Activated CD8-positive, alpha-beta memory T cell treated with anti-CD3 and anti-CD28 coated beads, Interleukin-2, amount 50 U/mL, for 48 hours (primary cell): ENCODE measurements around the gene MTMR12.

ENCODE experiments used
- DNase-seq: peaks from one replicate; pipeline ENCODE4 v3.0.0-alpha.2; 2020

The MTMR12 gene

DNA sequence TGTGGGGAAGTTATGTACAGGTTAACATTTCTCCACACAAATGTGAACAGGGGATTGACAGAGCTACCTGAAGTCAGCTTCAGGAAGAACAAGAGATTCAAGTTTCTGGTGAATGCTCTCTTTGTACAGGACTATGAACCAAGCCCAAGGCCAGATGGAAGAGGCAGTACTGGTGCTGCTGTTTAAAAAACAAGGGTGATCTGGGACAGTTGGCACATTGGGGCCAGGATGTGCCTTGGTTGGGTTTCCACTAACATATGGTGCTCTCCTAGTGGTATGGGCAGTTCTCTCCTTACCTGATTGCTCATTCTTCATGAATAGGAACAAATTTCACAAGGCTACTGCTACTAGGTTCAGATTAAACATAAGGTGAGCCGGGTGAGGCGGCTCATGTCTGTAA is 40.0 kb downstream of the MTMR12 start:
- no peak for DNase-seq

DNA sequence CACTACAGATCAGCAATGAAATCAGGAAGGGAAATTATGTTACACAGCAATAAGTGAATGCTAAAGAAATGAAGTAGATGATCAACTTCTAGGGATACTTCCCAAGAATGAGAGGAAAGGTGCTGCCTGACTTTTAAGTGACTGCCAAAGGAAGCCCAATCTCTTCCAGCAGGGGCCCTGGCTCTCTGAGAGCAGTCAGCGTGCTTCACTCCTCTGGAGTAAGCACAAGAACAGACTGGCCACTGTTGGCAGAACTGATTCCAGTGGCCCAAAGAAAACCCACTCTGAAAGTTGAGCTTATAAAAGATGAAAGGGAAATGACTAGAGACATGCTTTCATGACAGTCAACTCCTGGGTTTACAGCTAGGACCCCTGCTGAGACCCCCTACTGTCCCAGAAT is 41.8 kb downstream of the MTMR12 start:
- DNase-seq, result no peak

DNA sequence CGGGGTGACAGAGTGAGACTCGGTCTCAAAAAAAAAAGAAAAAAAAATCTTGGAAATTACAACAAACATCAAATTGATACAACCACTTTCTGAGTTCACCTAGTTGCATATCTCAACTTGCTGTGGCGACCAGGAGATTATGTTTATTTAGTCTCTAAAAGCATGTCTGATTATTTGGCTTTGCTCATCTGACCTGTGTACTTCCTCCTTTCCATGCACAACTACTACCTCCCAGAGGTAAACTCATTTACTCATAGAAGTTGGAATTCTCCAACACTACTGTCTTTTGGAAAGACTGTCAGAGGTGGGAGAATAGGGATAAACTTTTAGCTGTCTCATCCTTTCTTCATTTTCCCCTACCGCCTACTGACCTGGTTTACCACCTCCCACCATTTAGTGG is 42.6 kb downstream of the MTMR12 start:
- no peak for DNase-seq

DNA sequence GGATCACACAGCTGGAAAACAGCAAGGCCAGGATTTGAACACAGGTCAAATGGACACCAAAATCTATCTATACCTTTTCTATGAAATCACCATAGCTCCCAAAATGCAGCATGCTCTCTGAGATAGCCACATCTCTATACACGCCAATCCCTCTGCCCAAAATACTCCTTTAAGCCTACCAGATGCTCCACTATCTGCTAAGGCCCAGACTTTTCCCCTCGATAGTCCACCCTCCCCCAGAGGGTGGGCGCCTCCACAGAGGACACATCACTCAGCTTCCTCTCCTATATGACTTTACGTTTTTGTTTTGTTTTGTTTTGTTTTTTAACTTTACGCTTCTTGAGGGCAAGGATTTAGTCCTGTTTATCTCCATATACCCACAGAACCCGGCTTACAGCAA is 46.8 kb downstream of the MTMR12 start:
- no peak for DNase-seq

DNA sequence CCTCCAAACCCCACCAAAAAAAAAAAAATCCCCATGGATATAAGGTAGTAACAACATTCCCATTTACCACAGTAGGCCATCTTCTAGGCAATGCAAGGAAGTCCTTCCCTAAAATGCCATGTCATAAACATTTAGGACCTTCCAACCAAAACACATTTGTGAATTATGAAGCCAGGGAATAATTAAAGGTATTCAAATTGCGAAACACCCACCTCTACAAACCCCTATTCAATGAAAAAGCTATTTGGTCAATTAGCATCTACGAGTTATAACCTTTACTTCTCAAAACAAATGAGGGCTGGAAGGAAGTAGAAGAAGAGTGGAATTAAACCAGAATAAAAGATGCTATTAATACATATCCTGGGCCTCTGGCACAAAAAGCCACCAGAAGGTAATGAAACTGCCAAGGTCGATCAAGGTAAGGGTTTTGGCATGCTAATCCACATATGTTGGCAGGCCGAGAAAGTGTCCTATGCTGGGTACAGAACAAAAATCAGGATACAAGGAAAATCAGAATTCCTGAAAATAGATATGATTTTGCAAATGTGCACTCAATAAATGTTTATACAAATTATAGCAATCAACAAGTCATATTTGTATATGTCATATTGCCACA is 47.7 kb downstream of the MTMR12 start:
- no peak for DNase-seq

DNA sequence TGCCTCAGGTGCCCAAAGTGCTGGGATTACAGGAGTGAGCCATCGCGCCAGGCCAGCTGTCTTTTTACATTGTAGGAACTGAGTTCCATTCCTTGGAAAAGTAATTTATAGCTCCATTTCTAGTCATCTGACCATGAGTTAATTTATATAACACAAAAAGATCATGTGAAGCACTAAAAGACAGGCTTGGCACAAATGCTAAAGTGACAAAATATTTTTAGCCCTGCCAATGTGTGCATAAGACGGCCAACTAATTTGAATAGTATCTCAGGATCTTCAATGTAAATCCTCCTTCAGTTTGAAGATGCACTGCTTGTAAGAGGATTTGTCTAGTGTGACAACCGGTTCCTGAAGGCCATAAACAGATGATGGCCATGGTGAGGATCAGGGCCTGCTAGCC is 49.1 kb downstream of the MTMR12 start:
- no peak for DNase-seq

DNA sequence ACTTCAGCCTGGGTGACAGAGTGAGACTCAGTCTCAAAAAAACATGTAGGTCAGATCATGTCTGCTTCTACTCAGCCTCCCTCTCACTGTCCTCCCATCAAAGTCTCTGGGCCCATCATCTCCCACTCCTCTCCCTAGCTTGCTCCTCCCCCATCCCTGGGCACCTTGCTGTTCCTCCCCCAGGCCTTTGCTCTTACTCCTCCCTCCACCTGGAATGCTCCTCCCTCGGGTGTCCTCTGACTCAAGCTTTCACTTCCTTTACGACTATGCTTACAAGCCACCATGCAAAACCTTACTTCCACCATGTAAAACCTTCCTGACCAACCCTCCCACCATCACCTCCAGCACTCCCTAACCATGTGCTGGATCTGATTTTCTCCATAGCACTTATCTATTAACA is 51.5 kb downstream of the MTMR12 start:
- DNase-seq, result no peak

DNA sequence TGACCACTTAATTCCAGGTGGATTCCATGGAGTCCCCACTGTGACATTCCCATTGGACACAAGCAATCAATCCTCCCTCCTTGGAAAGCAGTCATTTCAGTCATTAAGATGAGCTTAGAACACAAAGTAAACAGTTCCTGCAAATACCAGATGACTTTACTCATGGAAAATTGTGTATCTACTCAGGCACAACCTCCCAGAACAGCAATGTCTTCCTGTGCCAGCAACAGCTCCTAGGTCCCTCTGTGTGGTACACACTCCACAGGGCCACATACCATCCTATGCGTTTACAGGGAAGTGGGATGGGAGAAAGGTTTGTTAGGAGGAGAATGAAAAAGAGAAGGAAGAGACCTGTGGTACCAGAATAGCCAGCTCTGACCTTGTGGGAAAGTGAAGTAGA is 53.7 kb downstream of the MTMR12 start:
- no peak for DNase-seq

DNA sequence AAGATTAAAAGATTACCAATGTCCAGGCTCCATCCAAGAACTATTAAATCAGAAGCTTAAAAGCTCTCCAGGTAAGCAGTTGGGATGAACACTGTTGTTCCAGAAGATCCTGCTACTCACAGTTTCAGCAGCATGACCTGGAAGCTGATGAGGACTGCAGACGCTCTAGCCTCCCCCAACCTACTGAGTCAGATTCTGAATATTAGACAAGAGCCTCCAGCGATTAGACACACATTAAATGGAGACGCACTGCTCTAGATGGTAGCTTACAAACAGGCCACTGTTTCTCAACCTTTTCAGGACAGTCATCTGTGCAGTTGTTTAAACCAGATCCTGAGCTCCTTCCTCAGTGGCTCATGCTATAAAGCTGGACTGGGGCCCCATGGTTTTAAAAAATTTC is 54.3 kb downstream of the MTMR12 start:
- DNase-seq, result no peak

DNA sequence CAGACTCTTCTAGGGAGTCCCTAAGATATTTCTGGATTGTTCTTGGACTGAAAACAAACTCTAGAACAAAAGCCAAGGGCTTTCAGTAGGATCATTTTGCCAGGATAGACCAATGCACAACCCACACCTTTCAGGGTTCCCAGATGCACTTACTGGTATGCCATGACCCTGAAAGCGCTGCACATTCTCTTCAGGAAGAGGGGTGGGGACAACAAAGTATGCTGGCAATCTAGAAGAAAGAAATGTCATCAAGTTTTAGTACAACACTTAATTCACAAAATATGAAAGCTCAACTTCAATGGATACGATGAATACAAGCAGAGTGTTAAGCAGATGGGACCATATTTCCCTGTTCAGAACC is 57.2 kb downstream of the MTMR12 start:
- no peak for DNase-seq

DNA sequence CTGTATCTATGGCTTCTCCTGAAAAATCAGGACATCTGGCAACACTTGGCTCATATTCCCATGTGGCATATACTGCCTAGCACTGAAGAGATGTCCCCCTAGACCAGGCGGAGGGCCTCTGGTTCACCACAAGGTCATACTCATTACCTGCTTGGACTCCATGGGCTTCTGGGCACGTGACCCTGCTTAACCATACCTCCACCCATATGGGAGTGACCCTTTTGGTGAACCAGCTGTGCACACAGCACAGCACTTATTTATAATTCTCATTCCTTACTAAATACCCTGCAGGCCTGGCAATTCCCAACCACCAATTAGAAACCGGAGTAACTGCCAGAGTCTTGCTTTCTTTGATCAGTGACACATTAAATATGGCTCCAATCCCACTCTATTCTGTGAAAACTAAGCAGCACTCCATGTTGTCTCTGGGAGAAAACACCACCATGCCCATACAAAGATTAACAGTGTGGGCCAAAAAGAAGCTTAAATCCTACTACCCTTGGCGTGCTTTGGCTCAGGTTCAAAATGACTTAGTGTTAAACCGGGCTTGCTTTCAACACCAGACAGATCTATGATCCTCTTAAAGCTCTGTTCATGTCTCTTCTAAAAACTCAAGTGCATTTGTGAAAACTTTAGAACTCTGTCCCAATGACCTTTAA is 57.7 kb downstream of the MTMR12 start:
- no peak for DNase-seq

DNA sequence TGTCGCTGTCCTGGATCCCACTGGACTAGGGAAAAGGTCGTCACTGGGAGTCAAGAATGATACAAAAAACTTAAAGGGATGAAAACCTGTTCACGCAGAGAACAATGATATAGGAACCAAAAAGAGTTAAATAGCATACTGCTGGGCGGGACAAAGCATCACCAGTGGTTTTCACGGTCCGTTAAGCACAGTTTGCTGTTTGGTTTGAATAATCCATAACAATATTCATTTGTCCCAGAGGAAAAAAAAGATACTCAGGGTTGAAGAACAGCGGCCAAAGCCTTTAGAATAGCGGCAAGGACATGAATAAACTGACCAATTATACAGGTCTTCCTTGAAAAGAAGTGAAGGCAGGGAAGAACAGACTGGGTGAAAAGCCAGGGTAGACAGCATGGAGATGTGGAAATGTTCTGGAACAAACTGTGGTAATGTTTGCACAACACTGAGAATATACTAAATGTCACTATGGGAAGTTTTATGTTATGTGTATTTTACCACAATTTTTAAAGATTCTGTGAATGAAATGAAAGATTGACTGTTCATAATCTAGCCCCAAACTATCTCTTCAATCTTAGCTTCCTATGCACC is 60.8 kb downstream of the MTMR12 start:
- no peak for DNase-seq

DNA sequence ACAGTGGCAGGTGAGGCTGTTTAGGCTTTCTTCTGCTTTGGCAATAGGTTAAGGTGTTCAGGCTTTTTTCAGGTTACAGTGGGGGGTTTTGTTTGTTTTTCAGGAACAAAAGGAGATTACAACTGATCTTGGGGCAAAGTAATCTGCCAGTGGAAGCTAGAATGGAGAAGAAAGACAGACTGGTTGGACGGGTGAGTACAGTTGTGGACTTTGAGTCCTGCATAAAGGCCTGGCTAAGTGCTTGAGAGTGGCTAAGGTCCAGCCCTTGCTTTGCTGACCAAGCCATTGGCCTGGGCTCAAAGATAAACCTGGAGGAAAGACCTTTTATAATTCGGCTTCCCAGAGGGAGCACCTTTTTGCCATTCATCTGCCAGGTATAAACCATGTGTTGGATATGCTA is 63.1 kb downstream of the MTMR12 start:
- DNase-seq, result no peak

DNA sequence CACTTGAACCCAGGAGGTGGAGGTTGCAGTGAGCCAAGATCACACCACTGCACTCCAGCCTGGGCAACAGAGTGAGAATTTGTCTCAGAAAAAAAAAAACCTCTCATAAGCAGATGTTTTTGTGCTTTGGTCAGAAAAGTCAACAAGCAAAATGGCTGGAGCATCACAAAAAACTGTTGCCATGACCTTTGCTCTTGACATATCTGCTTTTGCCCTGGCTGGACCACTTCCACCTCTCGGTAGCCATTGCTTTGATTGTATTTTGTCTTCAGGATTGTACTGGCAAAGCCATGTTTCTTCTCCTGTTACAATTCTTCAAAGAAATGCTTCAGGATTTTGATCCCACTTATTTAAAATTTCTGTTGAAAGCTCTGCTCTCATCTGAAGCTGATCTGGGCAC is 67.0 kb downstream of the MTMR12 start:
- no peak for DNase-seq

DNA sequence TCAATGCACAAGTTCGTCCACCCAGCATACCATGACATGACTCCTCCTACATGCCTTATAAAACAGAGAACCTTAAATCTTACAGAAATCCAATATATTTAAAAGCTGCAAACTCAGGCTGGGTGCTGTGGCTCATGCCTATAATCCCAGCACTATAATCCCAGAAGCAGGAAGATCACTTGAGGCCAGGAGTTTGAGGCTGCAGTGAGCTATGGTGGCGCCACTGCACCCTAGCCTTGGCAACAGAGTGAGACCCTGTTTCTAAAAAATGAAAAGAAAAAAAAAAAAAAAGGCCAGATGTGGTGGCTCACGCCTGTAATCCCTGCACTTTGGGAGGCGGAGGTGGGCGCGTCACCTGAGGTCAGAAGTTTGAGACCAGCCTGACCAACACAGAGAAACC is 68.7 kb downstream of the MTMR12 start:
- DNase-seq, result no peak

DNA sequence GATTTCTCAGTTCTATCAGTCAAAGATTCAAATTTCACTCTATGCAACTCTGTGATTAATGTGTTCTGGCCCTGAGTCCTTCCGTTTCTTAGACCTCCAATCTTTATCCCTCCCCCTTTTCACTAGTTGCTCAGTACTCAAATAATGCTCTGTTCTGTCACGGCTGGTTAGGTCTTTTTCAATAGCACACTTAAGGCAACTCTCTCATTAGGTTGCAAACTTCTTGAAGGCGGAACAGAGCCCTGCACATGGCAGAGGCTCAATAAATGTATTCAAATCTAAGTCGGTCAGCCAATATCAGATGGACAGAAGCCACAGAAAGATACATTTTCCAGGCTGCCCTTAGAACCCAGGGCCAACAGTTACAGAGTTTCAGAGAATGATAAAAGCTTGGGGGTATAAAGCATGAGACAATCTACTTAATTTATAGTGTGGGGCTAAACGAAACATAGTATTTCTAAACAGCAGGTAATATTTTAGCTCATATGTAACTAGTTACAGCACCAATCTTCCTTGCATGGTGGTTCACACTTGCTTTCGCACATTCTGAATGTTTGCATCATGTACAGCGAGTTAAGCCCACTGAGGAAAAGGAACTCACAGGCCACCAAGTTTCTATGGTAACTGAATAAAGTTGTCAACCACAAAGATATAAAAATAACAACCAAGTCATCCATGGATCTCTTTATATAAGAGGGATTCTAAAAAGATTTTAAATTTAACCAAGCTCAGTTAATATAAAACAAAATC is 71.5 kb downstream of the MTMR12 start:
- DNase-seq, result no peak

DNA sequence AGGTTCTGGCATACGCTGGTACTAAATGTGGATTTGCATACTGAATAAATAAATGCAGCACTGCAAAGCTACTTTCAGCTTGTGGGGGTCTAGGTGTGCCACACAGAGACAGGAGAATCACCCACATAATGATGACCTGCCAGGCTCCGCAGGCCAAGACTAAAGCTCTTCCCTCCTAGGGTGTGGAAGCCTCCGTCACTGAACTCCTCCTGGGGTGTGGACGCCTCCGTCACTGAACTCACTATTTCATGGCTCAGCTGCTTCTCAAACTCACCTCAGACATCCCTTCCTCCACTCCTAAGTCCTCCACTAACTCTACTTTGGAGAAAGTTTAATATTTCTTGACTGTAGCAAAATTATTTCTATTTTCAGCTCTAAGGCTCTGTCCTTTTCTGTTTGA is 73.4 kb downstream of the MTMR12 start:
- no peak for DNase-seq

DNA sequence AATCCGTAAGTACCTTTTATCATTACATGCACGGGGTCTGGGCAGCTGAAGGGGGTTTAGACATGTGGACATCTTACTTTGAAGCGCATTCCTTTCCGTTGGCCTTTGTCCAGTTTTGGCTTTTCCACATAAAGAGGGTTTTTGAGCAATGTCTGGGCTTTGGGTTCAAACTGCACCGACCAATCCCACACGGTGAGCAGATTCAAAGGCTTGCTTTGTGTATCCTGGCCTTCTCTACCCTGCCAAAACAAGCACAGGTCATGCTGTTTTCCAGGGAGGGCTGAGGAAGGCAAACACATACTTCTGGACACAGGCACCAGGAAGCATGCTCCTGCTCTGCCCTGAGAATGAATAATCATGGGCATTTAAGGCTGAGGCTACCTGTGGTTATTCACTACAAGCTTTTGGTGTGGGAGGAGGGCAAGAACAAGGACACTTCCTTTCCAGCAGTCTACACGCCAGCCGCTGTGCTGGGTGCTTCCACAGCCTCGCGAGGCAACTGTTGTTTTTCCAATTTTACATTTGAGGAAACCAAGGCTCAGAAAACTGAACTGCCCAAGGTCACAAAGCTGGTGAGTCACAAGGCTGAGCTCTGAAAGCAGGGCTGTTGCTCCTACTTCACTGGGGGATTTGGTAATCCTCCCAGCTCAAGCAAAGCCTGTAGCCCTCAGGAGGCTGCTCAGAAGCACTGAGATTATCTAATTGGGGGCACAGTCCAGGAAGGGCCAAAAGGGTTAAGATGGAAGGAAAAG is 78.9 kb downstream of the MTMR12 start:
- no peak for DNase-seq

DNA sequence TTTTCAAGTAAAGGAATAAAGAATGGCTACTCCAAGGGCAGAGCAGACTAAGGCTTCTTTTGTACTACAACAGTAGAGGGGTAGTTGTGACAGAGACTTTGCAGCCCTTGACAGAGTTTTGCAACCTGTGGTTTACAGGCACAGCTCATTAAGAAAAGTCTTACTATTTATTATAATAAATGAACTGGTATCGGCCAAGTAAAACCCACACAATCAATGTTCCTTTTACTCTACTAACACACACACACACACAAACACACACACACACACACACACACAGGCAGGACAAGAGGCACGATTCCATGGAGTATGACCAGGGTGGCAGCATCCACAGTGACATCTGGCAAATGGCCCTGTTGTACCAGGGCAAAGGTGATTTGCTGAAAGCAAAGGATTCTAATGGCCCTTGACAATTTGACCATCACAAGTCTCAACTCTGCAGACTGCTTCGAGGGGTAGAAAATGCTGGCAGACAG is 79.5 kb downstream of the MTMR12 start:
- no peak for DNase-seq

DNA sequence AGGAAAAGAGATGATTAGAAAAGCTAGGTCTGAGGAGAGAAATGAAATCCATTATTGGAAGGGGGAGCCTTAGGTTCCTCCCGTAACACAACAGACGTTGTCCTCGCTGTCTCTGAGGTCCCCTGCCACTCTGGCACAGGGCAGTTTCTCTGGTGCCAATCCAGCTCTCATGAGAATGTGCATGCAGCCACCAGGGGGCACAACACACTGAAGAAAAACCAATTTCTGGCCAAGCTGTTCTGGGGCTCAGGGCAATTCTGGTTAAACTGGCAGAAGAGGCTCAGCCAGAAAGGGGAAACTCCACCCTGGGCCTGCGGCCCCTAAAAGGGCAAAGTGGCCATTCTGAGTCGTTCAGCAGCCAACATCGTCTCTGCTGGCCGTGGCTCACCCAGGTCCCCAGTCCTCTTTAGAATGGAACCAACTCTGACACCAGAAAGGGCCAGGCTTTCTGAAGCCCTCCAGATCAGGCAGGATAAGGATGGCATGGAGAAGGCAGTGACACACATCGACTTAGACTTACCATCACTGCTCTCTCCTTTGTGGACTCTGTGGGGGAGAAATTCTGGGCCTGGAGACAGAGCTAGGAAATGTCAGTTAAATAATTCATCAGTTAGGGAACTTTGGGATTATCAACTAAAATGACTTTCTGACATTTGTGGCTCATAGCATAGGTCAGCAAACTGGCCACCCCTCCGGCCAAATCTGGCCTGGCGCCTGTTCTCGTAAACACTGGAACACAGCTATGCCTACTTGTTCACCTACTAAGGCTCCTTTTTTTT is 80.1 kb downstream of the MTMR12 start:
- DNase-seq, result peak; percentile 86

DNA sequence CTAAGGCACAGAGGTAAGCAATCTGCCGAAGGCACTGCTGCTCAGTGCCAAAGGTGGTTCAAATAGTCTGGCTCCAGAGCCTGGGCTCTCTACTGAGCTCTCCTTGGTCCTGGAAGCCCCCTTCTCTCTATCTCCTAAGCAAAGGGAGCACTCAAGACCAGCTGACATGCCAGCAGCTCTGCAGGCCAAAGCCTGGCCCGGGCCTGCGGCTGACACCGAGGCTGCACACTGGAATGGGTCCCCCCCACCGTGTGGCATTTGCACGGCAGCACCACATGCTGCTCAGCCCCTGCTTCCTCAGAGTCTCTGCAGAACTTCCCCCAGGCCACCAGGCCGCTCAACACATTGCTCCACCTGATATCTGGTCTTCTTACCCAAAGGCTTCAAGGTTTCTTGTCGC is 80.8 kb downstream of the MTMR12 start:
- no peak for DNase-seq

DNA sequence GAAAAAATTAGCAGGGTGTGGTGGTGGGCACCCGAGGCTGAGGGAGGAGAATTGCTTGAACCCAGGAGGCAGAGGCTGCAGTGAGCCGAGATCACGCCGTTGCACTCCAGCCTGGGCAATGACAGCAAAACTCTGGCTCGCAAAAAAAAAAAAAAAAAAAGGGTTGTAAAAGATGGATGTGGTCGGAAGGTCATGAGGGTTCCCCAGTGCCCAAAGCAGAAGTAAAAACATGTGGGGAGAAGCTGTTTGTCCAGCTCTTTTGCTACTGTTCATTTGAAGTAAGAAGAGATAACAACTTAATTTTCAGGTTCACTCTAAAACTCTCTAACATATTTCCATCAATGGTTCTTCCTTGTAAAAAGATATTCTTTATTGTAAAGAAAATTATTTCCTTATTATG is 81.5 kb downstream of the MTMR12 start:
- DNase-seq, result no peak
